SU-DHL-6 (cell line): ENCODE results near the gene CREB5.

Source experiments
- H2AFZ ChIP-seq: fragments of 200-600 bp; sonication (generic); 2 replicates; pipeline ENCODE4 v1.6.1; 2014; ENCODE audit warnings: low read depth, mild to moderate bottlenecking, moderate library complexity, mixed read lengths, antibody characterized with exemption, low read length; ENCODE audit not compliant: severe bottlenecking
- H3F3A ChIP-seq: fragments of 200-600 bp; shearing (Covaris generic); 2 replicates; pipeline ENCODE4 v1.6.0; 2016; ENCODE audit warnings: antibody characterized with exemption, mild to moderate bottlenecking; ENCODE audit not compliant: insufficient read depth
- H3K27ac ChIP-seq: fragments of 200-600 bp; sonication (generic); 2 replicates; pipeline ENCODE4 v1.5.1; 2016; ENCODE audit warnings: low read depth, mild to moderate bottlenecking, low read length, moderate library complexity, mixed read lengths
- H3K27me3 ChIP-seq: fragments of 200-600 bp; sonication (generic), shearing (Covaris generic); 2 replicates; pipeline ENCODE4 v1.6.0; 2014; ENCODE audit warnings: mild to moderate bottlenecking, low read length
- H3K36me3 ChIP-seq: fragments of 200-600 bp; sonication (generic); 2 replicates; pipeline ENCODE4 v1.6.1; 2014; ENCODE audit warnings: mild to moderate bottlenecking, low read length, mixed read lengths
- H3K4me2 ChIP-seq: fragments of 300-600, 200-600 bp; shearing (Covaris generic), sonication (generic); 2 replicates; pipeline ENCODE4 v1.6.0; 2014; ENCODE audit warnings: low read length, low read depth, mild to moderate bottlenecking; ENCODE audit not compliant: poor library complexity, severe bottlenecking
- H3K4me3 ChIP-seq: fragments of 200-600 bp; sonication (generic); 2 replicates; pipeline ENCODE4 v1.5.1; 2014; ENCODE audit warnings: antibody characterized with exemption, low read length, mild to moderate bottlenecking, mixed read lengths; ENCODE audit not compliant: insufficient read depth, poor library complexity, severe bottlenecking
- H3K79me2 ChIP-seq: fragments of 200-600 bp; sonication (generic); 2 replicates; pipeline ENCODE4 v1.6.1; 2014; ENCODE audit warnings: mild to moderate bottlenecking, low read length, moderate library complexity; ENCODE audit not compliant: insufficient read depth
- H3K9ac ChIP-seq: fragments of 200-600 bp; sonication (generic); 2 replicates; pipeline ENCODE4 v1.7.0; 2014; ENCODE audit warnings: mild to moderate bottlenecking, low read length
- H3K9me2 ChIP-seq: fragments of 200-600 bp; sonication (generic); replicated peaks from 2 replicates; pipeline ENCODE4 v1.6.1; 2014; ENCODE audit warnings: low read length; ENCODE audit not compliant: insufficient read depth
- H3K9me3 ChIP-seq: fragments of 200-600 bp; sonication (generic); 2 replicates; pipeline ENCODE4 v1.6.1; 2014; ENCODE audit warnings: low read length, mixed read lengths; ENCODE audit not compliant: insufficient read depth
- H4K20me1 ChIP-seq: fragments of 200-600 bp; sonication (generic); 2 replicates; pipeline ENCODE4 v1.6.1; 2014; ENCODE audit warnings: low read depth, mild to moderate bottlenecking, antibody characterized with exemption, low read length, moderate library complexity, mixed read lengths
- CTCF ChIP-seq: fragments of 200-600 bp; sonication (generic); IDR thresholded peaks from one replicate; pipeline ENCODE4 v1.5.1; 2017; ENCODE audit warnings: antibody characterized with exemption, mild to moderate bottlenecking, low read length, moderate library complexity; ENCODE audit not compliant: insufficient read depth, poor library complexity, severe bottlenecking
- EZH2phosphoT487 ChIP-seq: fragments of 200-600 bp; sonication (generic), shearing (Covaris generic); conservative IDR thresholded peaks from 2 replicates; pipeline ENCODE4 v1.6.1; 2018; ENCODE audit warnings: mild to moderate bottlenecking, antibody characterized with exemption, low read length, moderate library complexity, mixed read lengths

Gene CREB5

GRCh38 chr7:28425496-28425895, 13.2 kb downstream of the CREB5 start:
- H3K4me2 ChIP-seq: no peak overlapping the region
- no peaks in the 10 kb centered on the region for H3K9me2 ChIP-seq
- no peak overlapping the region for H3K27ac ChIP-seq
- H3K36me3 ChIP-seq: no peaks in the 10 kb centered on the region
- no peaks in the 10 kb centered on the region for H4K20me1 ChIP-seq
- no peak overlapping the region for H3K4me3 ChIP-seq
- no peak overlapping the region for H3K9ac ChIP-seq
- TF ChIP-seq CTCF (no peak), EZH2phosphoT487 (no peak)
- H2AFZ ChIP-seq: no peak overlapping the region
- H3K79me2 ChIP-seq: no peaks in the 10 kb centered on the region
- H3F3A ChIP-seq: no peaks in the 10 kb centered on the region
- no peaks in the 10 kb centered on the region for H3K27me3 ChIP-seq
- no peaks in the 10 kb centered on the region for H3K9me3 ChIP-seq

GRCh38 chr7:28427236-28427635, 14.9 kb downstream of the CREB5 start:
- H3K79me2 ChIP-seq: no peaks in the 10 kb centered on the region
- no peaks in the 10 kb centered on the region for H3K9me2 ChIP-seq
- no peak overlapping the region for H3K4me2 ChIP-seq

GRCh38 chr7:28430616-28431015, 18.3 kb downstream of the CREB5 start:
- TF ChIP-seq CTCF: no peak
- TF ChIP-seq EZH2phosphoT487: no peak
- no peaks in the 10 kb centered on the region for H3K27me3 ChIP-seq
- no peak overlapping the region for H3K27ac ChIP-seq
- no peak overlapping the region for H3K4me2 ChIP-seq
- no peak overlapping the region for H3K9ac ChIP-seq
- H2AFZ ChIP-seq: no peak overlapping the region
- H3F3A ChIP-seq: no peaks in the 10 kb centered on the region
- H4K20me1 ChIP-seq: no peaks in the 10 kb centered on the region
- no peaks in the 10 kb centered on the region for H3K36me3 ChIP-seq
- no peak overlapping the region for H3K4me3 ChIP-seq
- no peaks in the 10 kb centered on the region for H3K9me3 ChIP-seq
- H3K79me2 ChIP-seq: no peaks in the 10 kb centered on the region
- H3K9me2 ChIP-seq: no peaks in the 10 kb centered on the region

More at GRCh38 chr7:28427236-28427635, 14.9 kb downstream of the CREB5 start:
- no peak overlapping the region for H3K9ac ChIP-seq
- no peak overlapping the region for H3K27ac ChIP-seq
- no peaks in the 10 kb centered on the region for H3K9me3 ChIP-seq
- no peaks in the 10 kb centered on the region for H4K20me1 ChIP-seq
- H2AFZ ChIP-seq: no peak overlapping the region
- H3K27me3 ChIP-seq: no peaks in the 10 kb centered on the region
- TF ChIP-seq EZH2phosphoT487: no peak
- no peak for TF ChIP-seq CTCF
- no peak overlapping the region for H3K4me3 ChIP-seq
- H3F3A ChIP-seq: no peaks in the 10 kb centered on the region
- H3K36me3 ChIP-seq: no peaks in the 10 kb centered on the region
